SK-N-MC (cell line): ENCODE data around the gene TRIM8.

ENCODE experiments used
- EZH2 ChIP-seq: fragments of 200-600 bp; sonication (generic); IDR thresholded peaks from one replicate; pipeline ENCODE4 v1.6.1; 2017; ENCODE audit warnings: antibody characterized with exemption
- POLR2AphosphoS5 ChIP-seq: IDR thresholded peaks from 2 replicates; pipeline ENCODE4 v1.6.1; 2012; ENCODE audit warnings: mild to moderate bottlenecking, low read depth, low read length, borderline replicate concordance

DNA sequence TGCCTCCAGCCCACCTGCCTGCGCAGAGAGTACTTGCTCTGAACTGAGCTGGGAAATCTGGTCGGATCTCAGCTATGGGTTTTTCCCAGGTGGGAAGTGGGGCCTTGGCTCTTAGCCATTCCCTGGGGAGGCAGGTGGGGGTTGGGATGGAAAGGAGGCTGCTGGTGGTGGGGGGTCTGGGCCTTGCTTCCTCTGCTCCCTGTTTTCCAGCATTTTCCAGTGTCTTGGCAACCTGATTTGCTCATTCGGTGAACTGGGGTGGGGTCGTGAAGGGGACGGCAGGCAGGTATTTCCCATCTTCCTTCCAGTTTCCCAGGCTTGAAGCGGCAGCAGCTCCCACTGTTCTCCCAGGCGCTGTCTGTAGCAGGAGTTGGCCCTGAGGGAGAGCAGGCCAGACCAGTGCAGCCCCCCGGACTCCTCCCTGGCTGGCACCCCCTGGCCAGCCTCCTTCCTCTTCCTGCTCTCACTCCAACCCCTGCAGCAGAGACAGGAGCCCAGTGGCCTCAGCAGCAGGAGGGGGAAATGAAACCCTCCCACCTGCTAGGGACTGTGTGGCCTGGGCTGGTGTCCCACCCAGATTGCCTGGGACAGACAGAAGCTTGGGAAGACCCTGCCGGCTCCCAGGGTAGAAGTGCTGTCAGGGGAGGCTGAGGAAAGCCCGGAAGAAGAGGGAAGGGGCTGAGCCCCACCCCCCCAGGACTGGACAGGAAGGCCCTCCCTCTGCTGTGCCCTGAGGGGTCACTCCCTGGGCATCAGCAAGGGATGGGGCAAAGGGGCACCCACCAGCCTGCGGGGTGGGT lies 6.6 kb downstream of the TRIM8 start:
- no peak for TF ChIP-seq EZH2
- no peak for TF ChIP-seq POLR2AphosphoS5
